HG02938 (cell line): ENCODE results near the gene ARSH.
"Not testable (repeated sequence)": the region's sequence is repeated elsewhere in the genome, so short reads cannot be mapped to it uniquely, and the experiment has no call there.

ENCODE experiments used
- ATAC-seq: cut with Tn5 transposase; IDR thresholded peaks from one replicate; pipeline ENCODE4 v1.9.1; 2021; ENCODE audit warnings: mild to moderate bottlenecking, moderate library complexity; ENCODE audit not compliant: unreplicated experiment

Gene ARSH, protein sequence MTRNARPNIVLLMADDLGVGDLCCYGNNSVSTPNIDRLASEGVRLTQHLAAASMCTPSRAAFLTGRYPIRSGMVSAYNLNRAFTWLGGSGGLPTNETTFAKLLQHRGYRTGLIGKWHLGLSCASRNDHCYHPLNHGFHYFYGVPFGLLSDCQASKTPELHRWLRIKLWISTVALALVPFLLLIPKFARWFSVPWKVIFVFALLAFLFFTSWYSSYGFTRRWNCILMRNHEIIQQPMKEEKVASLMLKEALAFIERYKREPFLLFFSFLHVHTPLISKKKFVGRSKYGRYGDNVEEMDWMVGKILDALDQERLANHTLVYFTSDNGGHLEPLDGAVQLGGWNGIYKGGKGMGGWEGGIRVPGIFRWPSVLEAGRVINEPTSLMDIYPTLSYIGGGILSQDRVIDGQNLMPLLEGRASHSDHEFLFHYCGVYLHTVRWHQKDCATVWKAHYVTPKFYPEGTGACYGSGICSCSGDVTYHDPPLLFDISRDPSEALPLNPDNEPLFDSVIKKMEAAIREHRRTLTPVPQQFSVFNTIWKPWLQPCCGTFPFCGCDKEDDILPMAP

GRCh38 chrX:3006495-3006894, at the start of gene ARSH:
Gene ARSH (plus strand): TSS chrX:3006546. CDS start chrX:3006613, 67 bp downstream.
- ATAC-seq = no peak

DNA sequence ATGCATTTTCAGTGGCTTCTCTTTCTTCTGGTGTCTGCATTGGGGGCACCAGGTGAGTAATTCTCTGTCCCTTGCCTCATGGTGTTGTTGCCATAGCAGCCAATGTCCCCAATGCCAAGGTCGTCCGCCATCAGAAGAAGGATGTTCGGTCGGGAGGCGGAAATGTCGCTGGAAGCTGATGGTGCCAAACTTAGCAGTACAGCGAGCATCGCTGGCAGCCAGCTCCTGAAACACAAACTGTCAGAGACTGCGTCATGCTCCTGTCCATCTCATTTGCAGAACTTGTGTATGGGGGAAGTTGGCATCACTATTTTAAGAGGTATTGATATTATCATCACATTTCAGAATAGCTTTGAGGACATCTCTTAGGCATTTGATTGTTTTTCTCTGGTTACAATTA, 48.1 kb upstream of the ARSH start:
- no peak for ATAC-seq

- ATAC-seq = no peak
Observed at GRCh38 chrX:2960861-2961515, 45.4 kb upstream of the ARSH start.

DNA sequence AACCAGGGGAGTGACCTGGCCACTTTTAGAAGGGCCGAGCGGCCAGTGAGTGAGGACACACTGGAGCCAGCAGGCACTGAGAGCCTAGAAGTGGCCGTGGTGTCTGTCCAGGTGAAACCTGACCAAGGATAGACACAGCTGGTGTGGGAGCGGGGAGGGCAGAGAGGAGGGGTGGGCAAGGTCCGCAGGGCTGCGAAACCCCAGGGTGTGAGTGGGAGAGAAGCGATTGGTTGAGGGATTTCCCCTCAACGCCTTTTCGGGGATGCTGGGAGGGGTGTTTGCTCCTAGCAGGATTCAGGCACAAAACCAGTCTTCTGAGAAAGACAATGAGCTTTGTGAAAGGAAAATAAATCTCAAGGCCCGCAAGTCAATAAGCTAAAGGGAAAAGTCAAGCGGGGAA, 44.0 kb upstream of the ARSH start:
- ATAC-seq = no peak

- ATAC-seq = not testable (repeated sequence)
Observed at GRCh38 chrX:2963449-2963848, 42.9 kb upstream of the ARSH start.

DNA sequence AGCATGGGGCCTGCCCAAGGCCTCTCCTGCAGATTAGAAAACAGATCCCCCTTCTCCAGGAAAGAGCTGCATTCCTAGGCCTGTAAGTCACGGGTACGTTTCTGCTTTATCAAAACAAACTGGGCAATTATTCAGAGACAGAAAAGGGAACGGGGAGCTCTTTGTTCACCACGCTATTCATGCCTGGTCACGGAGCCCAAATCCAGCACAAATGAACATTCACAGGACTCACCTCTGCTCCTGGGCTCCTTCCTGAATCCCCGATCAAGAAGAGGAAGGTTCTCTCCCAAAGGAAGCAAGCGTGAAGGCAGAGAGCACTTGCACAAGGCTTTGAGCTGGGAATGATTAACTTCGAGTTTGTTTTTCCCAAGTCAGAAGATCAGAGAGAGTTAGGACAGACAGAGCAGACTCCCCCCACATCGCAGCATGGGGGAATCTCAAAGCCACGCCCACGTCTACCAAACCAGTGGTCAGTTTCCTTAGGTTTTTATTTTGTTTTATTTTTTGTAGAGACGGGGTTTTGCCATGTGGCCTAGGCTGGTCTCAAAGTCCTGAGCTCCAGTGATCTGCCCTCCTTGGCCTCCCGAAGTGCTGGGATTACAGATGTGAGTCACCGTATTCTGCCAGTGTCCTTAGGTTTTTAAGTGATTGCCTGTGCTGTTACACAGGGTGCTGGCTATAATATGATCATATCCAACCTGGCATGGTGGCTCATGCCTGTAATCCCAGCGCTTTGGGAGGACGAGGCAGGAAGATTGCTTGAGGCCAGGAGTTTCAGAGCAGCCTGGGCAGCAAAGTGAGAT, 42.2 kb upstream of the ARSH start:
- ATAC-seq = not testable (repeated sequence)

- ATAC-seq = peak; percentile 49
Observed at GRCh38 chrX:2965965-2966364, 40.4 kb upstream of the ARSH start.

GRCh38 chrX:2967012-2967411, 39.3 kb upstream of the ARSH start:
- no peak for ATAC-seq

DNA sequence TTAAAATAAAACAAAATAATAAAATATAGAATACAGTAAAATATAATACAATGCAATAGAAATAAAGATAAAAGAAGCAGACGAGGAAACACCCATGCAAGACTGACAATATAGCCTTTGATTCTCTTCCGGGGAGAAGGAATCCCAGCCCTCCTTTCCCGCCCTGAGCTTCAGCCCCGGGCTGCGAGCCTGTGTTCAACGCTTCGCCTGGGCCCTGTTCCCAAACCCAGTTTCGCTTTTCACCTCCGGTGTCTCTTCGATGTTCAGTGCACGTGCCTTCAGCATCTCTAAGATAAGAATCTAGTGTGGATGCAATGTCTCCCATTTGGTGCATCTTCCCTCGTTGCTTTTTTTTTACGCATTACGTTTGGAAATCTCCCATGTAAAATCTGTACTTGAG, 38.8 kb upstream of the ARSH start:
- ATAC-seq = no peak

DNA sequence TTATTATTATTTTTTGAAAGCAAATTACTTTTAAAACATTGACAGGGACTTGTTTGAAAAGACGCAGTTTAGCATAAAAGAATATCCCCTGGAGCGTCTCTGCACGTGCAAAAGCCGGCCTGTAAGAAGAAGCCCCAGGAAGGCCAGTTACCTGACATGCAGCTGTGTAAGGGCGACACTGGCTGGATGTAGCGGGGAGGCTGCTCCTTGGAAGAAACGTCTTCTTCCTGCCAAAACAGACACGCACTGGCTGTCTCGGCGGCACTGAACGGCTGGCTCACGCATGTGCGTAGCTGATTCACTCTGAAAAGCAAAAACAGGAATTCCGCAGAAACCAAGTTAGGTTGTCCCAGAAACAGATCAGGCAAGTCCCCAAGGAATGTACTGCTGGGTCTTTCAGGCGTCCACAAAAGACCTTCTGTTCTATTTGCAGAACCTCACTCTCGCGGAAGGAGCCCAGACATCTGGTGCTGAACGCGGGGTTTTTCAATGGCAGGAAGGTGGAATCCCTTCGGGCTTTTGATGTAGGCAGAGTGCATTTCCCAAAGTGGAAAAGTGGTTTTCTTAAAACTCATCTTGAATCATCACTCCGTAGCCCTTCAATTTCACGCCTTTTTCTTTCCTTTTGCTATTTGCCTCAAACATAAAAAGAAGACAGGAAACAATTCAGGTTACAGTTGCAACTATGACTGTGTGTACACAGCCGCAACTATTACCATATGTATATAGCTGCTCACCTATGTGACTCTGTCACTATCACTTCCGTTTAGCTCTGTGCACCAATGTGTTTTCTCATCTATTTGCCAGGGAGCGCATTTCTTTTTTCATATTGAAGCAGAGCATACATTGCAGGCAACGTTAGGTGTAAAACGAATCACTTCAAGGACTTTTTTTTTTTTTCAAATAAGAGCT, 38.1 kb upstream of the ARSH start:
- no peak for ATAC-seq

DNA sequence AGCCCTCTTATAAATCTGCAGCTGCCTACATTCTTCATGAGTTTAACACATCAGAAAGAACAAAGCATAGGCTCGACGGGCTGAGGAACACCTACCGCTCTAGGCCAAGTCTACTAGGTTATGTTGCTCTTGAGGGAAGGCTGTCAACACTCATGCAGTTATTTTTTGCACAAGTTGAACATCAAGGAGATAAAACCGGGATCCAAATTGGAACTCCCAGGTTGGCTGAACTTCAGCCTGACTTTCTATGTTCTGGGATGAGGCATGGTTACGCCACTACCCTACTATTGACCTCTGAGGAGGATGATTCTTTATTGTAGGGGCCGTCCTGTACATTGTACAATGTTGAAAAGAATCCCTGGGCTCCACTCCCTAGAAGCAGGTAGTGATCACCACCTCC, 37.3 kb upstream of the ARSH start:
- no peak for ATAC-seq

DNA sequence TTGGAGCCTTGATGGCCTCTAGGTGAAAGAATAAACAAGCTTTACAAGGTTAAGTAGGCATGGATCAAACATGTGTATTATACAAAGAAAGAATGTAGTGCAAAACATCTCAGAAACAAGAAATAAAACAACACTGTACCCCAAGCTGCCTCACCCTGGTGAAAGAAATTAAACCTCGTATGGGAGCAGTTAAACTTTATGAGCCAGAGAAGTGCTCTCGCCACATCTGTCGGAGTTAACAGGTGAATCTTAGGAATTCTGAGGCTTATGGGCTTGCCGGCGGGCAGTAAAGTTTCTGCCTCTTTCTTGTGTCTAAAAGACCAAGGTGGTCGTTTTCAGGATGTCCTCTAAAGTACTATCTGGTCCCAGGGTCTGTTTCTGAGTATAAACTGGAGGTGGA, 34.0 kb upstream of the ARSH start:
- ATAC-seq = no peak

DNA sequence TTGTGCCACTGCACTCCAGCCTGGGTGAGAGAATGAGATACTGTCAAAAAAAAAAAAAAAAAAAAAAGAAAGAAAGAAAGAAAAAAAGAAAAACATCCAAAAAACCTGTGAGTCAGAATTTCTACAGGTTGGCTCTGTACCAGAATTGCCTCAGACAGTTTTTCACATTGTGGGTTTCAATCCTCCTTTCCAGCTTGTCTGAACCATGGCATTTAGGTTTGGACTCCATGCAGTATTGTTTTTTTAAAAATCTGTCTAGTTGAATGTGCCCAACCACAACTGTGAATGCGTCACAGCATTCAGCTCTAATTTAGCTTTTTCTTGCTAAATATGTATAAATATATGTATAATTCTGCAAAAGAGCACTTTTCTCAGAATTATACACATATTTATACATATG, 31.4 kb upstream of the ARSH start:
- no peak for ATAC-seq

DNA sequence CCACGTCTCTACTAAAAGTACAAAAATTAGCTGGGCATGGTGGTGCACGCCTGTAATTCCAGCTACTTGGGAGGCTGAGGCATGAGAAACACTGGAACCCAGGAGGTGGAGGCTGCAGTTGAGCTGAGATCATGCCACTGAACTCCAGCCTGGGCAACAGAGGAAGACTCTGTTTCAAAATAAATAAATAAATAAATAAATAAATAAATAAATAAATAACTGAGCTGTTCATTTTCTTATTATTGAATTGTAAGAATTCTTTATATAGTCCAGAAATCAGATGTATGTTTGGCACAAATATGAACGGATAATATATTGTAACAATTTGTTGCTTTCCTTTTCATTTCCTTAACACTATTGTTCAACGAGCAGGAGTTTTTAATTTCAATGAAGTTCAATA, 27.7 kb upstream of the ARSH start:
- ATAC-seq = not testable (repeated sequence)

GRCh38 chrX:2984342-2984741, 22.0 kb upstream of the ARSH start:
- ATAC-seq = no peak

DNA sequence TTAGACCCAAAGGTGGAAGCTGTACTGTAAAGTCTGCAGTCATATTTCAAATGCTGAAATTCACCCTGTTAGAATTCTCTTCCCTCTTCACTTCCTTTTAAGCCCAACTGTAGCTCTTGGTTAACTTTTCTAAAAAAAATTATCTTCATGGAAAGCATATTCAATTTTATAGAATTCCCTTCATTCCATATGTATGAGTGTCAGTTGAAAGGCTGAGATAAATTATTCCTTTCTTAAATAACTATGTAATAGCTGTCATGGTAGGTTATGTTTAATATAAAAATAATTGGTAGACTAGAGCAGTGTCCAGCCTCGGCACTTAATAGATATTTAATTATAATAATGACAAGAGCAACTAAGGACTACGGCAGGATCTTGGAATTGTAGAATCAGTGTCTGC, 16.8 kb upstream of the ARSH start:
- no peak for ATAC-seq

DNA sequence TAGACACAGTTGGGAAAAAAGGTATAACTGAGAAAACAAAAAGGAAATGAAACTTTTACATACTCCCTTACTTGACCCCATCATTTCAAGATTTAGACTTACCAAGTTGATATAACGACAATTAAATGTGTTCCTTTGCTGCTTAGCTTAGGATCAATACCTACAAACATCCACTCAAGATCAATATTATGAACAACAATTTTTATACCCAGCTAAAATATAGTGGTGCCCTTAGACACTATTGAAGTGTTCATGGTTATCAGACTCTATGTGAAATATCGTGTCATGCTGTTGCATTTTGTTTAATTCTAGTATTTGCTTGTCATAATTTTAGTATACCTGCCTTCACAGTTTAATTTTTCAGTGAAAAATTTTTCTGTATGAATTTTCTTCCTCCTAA, 4.2 kb downstream of the ARSH start:
- ATAC-seq = no peak

GRCh38 chrX:3017492-3017891, 11.1 kb downstream of the ARSH start:
- no peak for ATAC-seq

- ATAC-seq = no peak
Observed at GRCh38 chrX:3024176-3024575, 17.8 kb downstream of the ARSH start.

- no peak for ATAC-seq
Observed at GRCh38 chrX:3026074-3026815, 19.9 kb downstream of the ARSH start.
